ENCODE data around the gene NUP37.
"Not testable (repeated sequence)": the region's sequence is repeated elsewhere in the genome, so short reads cannot be mapped to it uniquely, and the experiment has no call there.

NUP37 gene, protein sequence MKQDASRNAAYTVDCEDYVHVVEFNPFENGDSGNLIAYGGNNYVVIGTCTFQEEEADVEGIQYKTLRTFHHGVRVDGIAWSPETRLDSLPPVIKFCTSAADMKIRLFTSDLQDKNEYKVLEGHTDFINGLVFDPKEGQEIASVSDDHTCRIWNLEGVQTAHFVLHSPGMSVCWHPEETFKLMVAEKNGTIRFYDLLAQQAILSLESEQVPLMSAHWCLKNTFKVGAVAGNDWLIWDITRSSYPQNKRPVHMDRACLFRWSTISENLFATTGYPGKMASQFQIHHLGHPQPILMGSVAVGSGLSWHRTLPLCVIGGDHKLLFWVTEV

GRCh38 chr12:102119674-102120563 lies at the start of gene NUP37, which contains the start of gene PARPBP:
Gene NUP37, minus strand, starts transcription at chr12:102120114. Its CDS starts 1,596 bp downstream, at chr12:102118518.
Gene PARPBP, plus strand, starts transcription at chr12:102120183. Its CDS starts 3,706 bp downstream, at chr12:102123889.
- peak; percentile 84 to 94 for DNase-seq

DNA sequence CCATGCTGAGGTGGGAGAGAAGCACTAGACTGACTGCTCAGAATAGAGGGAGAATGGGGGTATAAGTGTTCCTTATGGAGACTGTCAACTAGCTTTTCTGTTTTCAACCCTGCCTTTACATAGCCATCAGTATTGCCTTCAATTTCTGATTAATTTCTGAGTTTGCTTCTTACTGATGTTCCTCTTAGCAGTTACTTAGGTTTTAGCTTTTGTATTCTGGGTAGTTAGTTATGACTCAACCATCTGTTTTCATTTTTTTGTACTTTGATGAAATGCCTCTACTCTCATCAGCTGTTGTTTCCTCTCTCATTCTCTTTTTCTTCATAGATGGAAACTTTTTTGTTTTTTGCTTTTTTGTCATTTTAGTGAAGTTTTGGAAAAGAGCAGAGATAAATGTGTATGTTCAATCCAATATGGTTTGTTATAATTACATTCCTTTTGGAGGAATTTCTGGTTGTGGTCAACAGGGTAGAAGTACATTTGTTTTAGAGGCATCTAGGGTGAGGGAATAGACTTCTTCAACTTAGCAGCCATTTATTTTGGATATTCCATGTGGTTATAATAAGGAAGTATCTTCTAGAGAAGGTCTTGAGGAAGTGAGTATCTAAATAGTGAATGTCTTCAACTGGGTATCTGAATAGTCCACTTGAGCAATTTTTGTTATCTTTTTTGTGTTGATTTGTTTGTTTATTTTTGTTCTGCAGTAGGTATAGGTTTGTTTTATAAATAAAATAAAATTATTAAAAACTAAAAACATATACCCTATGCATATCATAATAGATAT lies 48.1 kb upstream of the NUP37 start:
- DNase-seq: no peak

- DNase-seq: no peak
These were observed 43.5 kb upstream of the NUP37 start for GRCh38 chr12:102163383-102163782.

GRCh38 chr12:102155206-102155605 lies 35.3 kb upstream of the NUP37 start:
- DNase-seq: not testable (repeated sequence)

DNA sequence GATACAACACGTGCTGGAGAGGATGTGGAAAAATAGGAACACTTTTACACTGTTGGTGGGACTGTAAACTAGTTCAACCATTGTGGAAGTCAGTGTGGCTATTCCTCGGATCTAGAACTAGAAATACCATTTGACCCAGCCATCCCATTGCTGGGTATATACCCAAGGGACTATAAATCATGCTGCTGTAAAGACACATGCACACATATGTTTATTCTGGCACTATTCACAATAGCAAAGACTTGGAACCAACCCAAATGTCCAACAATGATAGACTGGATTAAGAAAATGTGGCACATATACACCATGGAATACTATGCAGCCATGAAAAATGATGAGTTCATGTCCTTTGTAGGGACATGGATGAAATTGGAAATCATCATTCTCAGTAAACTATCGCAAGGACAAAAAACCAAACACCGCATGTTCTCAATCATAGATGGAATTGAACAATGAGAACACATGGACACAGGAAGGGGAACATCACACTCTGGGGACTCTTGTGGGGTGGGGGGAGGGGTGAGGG lies 27.2 kb upstream of the NUP37 start:
- not testable (repeated sequence) for DNase-seq

DNA sequence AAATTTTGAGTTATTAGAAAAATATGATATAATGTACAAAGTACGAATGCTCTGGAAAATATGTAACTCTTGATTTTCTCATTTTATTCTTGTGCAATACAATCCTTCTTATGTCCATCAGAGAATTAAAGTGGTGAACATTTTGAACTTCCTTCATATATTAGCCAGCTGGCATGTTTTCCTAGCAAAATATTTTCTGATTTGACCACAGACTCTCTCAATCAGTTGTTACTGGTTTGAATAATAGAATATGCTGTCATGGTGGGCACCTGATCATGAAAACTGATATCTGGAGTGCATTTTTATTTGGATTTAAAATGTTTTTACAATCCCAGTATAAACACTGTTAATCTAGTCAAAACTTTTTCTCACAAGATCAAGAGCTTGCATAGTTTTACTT lies 24.3 kb upstream of the NUP37 start:
- no peak for DNase-seq

DNA sequence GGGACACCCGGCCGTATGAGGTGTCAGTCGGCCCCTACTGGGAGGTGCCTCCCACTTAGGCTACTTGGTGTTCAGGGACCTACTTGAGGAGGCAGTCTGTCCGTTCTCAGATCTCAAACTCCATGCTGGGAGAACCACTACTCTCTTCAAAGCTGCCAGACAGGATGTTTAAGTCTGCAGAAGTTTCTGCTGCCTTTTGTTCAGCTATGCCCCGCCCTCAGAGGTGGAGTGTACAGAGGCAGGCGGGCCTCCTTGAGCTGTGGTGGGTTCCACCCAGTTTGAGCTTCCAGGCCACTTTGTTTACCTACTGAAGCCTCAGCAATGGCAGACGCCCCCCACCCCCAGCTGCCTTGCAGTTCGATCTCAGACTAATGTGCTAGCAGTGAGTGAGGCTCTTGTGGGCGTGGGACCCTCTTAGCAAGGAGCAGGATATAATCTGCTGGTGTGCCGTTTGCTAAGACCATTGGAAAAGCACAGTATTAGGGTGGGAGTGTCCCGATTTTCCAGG lies 23.0 kb upstream of the NUP37 start:
- DNase-seq: not testable (repeated sequence)

- DNase-seq: not testable (repeated sequence)
These were observed 17.7 kb upstream of the NUP37 start for GRCh38 chr12:102137619-102138018.

DNA sequence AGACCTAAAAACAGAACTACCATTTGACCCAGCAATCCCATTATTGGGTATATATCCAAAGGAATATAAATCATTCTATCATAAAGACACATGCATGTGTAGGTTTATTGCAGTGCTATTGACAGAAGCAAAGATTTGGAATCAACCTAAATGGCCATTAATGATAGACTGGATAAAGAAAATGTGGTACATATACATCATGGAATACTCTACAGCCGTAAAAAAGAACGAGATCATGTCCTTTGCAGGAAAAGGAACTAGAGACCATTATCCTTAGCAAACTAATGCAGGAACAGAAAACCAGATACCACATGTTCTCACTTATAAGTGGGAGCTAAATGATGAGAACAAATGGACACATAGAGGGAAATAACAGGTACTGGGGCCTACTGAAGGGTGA lies 11.5 kb upstream of the NUP37 start:
- not testable (repeated sequence) for DNase-seq

DNA sequence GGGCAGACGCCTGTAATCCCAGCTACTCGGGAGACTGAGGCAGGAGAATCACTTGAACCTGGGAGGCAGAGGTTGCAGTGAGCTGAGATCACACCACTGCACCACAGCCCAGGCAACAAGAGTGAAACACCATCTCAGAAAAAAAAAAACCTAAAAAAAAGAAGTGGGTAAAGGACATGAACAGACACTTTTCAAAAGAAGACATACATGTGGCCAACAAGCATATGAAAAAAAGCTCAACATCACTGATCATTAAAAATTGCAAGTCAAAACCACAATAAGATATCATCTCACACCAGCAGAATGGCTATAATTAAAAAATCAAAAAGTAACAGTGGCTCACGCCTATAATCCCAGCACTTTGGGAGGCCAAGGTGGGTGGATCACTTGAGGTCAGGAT lies 10.8 kb upstream of the NUP37 start:
- not testable (repeated sequence) for DNase-seq

DNA sequence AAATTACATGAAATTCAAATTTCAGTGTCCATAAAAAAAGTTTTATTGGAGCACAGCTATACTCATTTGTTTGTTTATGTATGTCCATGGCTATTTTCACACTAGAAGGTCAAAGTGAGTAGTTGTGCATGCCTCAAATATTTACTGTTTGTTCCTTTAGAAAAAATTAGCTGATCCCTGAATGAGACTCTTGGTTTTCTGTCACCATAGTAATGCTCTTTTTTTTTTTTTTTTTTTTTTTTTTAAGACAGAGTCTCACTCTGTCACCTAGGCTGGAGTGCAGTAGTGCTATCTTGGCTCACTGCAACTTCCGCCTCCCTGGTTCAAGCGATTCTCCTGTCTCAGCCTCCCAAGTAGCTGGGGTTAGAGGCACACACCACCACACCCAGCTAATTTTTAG lies 1.4 kb upstream of the NUP37 start:
- DNase-seq: not testable (repeated sequence)

- peak; percentile 42 to 46 for DNase-seq
These were observed 972 bp upstream of the NUP37 start for GRCh38 chr12:102120886-102121285.

GRCh38 chr12:102120564-102120873 lies 605 bp upstream of the NUP37 start:
- peak; percentile 37 to 43 for DNase-seq

DNA sequence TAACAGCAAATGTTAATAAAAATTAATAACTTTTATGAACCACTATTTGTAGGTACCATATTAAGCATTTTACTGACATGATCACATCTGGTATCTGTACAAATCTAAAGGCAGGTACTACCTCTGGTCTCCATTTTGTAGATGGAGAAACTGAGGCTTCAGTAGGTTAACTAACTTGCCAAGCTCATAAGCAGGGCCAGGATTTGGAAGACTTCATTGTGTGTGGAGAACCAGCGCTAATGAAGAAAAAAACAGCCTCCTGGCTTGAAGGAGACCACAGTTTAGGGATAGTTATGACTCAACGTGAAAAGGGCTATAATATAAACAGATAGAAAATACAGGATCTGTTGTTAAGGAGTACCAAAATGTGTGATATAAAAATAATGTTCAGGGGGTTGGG lies 1.0 kb downstream of the NUP37 start:
- DNase-seq: no peak

DNA sequence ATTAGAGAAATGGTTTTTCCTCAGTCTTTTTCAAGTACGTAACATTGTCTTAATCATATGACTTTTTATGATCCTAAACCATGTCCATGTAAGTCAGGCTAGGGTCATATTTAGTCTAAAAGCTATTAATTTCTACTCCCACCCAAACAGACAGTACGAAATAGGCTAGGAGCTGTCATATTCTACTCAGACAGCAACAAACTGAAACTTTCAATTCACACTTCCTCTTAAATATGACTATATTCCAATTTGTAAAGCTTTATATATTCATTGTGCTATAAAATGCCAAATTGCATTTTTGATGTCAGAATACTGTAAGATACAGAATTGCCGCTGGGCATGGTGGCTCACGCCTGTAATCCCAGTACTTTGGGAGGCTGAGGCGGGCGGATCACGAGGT lies 3.5 kb downstream of the NUP37 start:
- DNase-seq: no peak

- peak; percentile 2 to 11 for DNase-seq
These were observed 5.7 kb downstream of the NUP37 start for GRCh38 chr12:102114212-102114611.

DNA sequence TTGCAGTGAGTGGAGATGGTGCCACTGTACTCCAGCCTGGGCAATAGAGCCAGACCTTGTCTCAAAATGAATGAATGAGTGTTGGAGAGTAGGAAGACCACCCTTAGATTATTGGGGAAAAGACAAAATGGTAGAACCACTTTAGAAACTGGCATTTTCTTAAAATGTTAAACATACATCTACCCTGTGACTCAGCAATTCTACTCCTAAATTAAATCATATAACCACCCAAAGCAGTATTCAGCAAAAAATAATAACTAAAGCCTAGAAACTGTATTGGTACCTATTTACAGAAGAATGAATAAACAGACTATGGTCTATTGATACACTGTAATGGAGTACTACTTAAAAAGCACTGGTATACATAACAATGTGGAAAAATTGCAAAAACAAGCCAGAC lies 9.1 kb downstream of the NUP37 start:
- no peak for DNase-seq

DNA sequence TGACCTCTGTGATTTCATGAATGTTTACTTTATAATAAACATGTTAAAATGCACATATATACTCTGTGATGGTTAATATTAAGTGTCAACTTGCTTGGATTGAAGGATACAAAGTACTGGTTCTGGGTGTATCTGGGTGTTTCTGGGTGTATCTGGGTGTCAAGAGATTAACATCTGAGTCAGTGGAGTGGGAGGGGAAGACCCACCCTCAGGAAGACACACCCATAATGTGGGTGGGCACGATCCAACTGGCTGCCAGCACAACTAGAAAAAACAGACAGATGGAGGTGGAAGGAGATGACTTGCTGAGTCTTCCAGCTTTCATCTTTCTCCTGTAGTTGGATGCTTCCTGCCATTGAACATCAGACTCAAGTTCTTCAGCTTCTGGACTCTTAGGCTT lies 11.9 kb downstream of the NUP37 start:
- no peak for DNase-seq

GRCh38 chr12:102106905-102107304 lies 13.0 kb downstream of the NUP37 start:
- no peak for DNase-seq

DNA sequence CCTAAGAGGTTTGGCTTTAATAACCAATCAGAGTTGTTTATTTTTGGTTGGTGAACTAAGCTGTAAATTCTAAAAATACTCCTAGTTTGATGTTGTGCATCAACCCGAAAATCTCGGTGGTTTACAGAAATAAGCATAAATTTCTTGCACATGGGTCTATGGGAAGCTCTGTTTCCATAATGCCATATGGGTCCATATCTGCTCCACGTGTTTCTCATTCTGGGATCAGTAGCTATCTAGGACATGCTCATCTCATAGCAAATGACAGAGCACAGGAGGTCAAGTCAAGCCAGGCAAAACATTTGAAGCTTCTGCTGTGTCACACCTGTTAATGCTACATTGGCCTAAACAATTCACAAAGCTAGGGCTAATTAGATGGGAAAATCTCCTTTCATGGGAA lies 23.1 kb downstream of the NUP37 start:
- DNase-seq: peak in 1 of 2 experiments; percentile 8

DNA sequence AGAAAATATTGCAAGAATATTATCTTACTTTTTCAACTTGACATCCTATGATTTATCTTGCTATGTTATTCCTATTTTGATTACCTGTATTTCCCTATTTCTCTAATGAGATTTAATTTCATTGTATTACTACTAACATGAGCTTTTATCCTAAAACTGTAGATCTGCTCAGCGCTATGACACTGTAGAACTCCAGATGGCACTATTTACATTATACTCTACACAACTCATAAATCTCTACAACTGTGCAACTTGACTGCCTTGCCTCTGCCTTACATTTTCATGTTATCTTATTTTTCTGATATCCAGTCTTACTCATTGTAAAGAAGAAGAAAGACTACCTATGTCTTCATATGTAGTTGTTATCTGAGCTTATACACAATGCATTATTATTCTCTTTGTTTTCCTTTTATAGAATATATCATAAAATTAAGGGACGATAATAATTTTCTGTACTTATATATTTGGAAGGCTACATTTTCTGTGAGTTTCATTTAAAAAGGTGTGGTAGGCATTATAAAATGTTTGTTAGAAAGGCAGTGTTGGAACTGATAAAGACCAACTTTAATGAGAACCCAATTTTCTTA lies 24.1 kb downstream of the NUP37 start:
- peak; percentile 8 to 46 for DNase-seq

GRCh38 chr12:102093319-102093718 lies 26.6 kb downstream of the NUP37 start:
- DNase-seq: no peak
